GM23248 (cell line): Measurements from ENCODE around the gene ORC2. TPM values are rescaled to one million over a fixed set of nuclear protein-coding genes. Genes with fewer than 3 reads are reported as not detected.
A peak's percentile ranks its signal among the peaks of the same experiment; 100 is the strongest.

Source experiments
- DNase-seq: peaks from one replicate; pipeline ENCODE4 v3.0.0-alpha.2; 2015
- H2AFZ ChIP-seq: fragments of 200-600 bp; sonication (generic); 2 replicates; pipeline ENCODE4 v1.6.1; 2016; ENCODE audit warnings: antibody characterized with exemption
- H3F3A ChIP-seq: fragments of 200-600 bp; sonication (generic); 2 replicates; pipeline ENCODE4 v1.6.1; 2016; ENCODE audit warnings: mild to moderate bottlenecking, antibody characterized with exemption, mixed run types; ENCODE audit not compliant: insufficient read depth
- H3K27ac ChIP-seq: fragments of 200-600 bp; sonication (generic); 2 replicates; pipeline ENCODE4 v1.5.1; 2016; ENCODE audit warnings: mild to moderate bottlenecking
- H3K27me3 ChIP-seq: fragments of 200-600 bp; sonication (generic); replicated peaks from 2 replicates; pipeline ENCODE4 v1.6.1; 2016; ENCODE audit warnings: mild to moderate bottlenecking; ENCODE audit not compliant: insufficient read depth
- H3K36me3 ChIP-seq: fragments of 200-600 bp; sonication (generic); 2 replicates; pipeline ENCODE4 v1.6.1; 2016; ENCODE audit warnings: low read depth, mild to moderate bottlenecking
- H3K4me1 ChIP-seq: fragments of 200-600 bp; sonication (generic); 2 replicates; pipeline ENCODE4 v1.6.1; 2016; ENCODE audit warnings: mild to moderate bottlenecking; ENCODE audit not compliant: insufficient read depth
- H3K4me2 ChIP-seq: fragments of 200-600 bp; sonication (generic); one replicate; pipeline ENCODE4 v1.6.1; 2016; ENCODE audit warnings: mild to moderate bottlenecking; ENCODE audit not compliant: unreplicated experiment
- H3K4me3 ChIP-seq: fragments of 200-600 bp; sonication (generic); 2 replicates; pipeline ENCODE4 v1.5.1; 2016; ENCODE audit warnings: mild to moderate bottlenecking
- H3K79me2 ChIP-seq: fragments of 200-600 bp; sonication (generic); 2 replicates; pipeline ENCODE4 v1.6.1; 2016; ENCODE audit warnings: mild to moderate bottlenecking; ENCODE audit not compliant: insufficient read depth
- H3K9ac ChIP-seq: fragments of 200-600 bp; sonication (generic); 2 replicates; pipeline ENCODE4 v1.6.1; 2016; ENCODE audit warnings: mild to moderate bottlenecking
- H3K9me2 ChIP-seq: fragments of 200-600 bp; sonication (generic); 2 replicates; pipeline ENCODE4 v1.6.1; 2016; ENCODE audit warnings: mixed run types, mild to moderate bottlenecking, moderate library complexity; ENCODE audit not compliant: insufficient read depth
- H3K9me3 ChIP-seq: fragments of 200-600 bp; sonication (generic); one replicate; pipeline ENCODE4 v1.6.1; 2017; ENCODE audit warnings: low read depth
- H4K20me1 ChIP-seq: fragments of 200-600 bp; sonication (generic); 2 replicates; pipeline ENCODE4 v1.6.0; 2016; ENCODE audit not compliant: insufficient read depth
- EZH2 ChIP-seq: fragments of 200-600 bp; sonication (generic); IDR thresholded peaks from 2 replicates; pipeline ENCODE4 v1.6.1; 2018; ENCODE audit warnings: antibody characterized with exemption, mild to moderate bottlenecking; ENCODE audit not compliant: insufficient read depth, poor library complexity, severe bottlenecking
- EZH2phosphoT487 ChIP-seq: fragments of 200-600 bp; sonication (generic); IDR thresholded peaks from 2 replicates; pipeline ENCODE4 v1.6.1; 2018; ENCODE audit warnings: antibody characterized with exemption, moderate library complexity, mild to moderate bottlenecking, low read depth; ENCODE audit not compliant: insufficient read depth
- WGBS, 2 experiments: methylation state at CpG; one replicate each; pipeline ENCODE4 v1.1.6; 2015 to 2017; ENCODE audit warnings: low lambda C conversion rate in 2 of 2, low coverage in 1 of 2; ENCODE audit errors: missing lambda C conversion rate in 2 of 2; 5-methylcytosine and 5-hydroxymethylcytosine counted together
- in situ Hi-C: fragments of 300-500 bp; cut with MboI; formaldehyde crosslinking; loops from 2 replicates; pipeline ENCODE4 v1.15.0; 2020
- polyA plus RNA-seq: library from polyadenylated mRNA; unstranded; fragments of >200 nt; fragmentation: Nextera tagmentation; extraction: Ambion mirVana; gene quantifications from 2 replicates; pipeline ENCODE4 v1.2.1, GENCODE V29; 2016
- total RNA-seq: library from RNA; depleted of rRNA; stranded (reverse); fragments of >200 nt; shearing (Covaris generic); gene quantifications from 2 replicates; pipeline ENCODE4 v1.2.3, GENCODE V29; 2014

The ORC2 gene
- total and polyA plus RNA-seq, 2 experiments from 2014 or later = 5.4 to 8.8 TPM

GRCh38 chr2:200945395-200945729 is 18.1 kb downstream of the ORC2 start:
- Histone ChIP-seq H3K9me2 (no peaks in the 10 kb centered on the region), H3K27me3 (no peaks in the 10 kb centered on the region), H3K36me3 (peaks cover 27% of the 10 kb centered on the region), H3K4me1 (peaks cover 24% of the 10 kb centered on the region), H4K20me1 (no peaks in the 10 kb centered on the region), H3K4me2 (peak overlapping the region; percentile 23), H3F3A (peaks cover 33% of the 10 kb centered on the region), H3K9ac (peak overlapping the region; percentile 14; the same call in 1 of the 2 replicates), H3K4me3 (no peak overlapping the region), H3K27ac (peak overlapping the region; percentile 70), H2AFZ (no peak overlapping the region), H3K9me3 (no peaks in the 10 kb centered on the region), H3K79me2 (no peaks in the 10 kb centered on the region)
- 95 to 97% methylated on average over 4 of the region's 4 CpGs for WGBS, 2 experiments
- in situ Hi-C loops = no loop called here
- TF ChIP-seq EZH2phosphoT487 (no peak), EZH2 (no peak)
- no peak for DNase-seq

GRCh38 chr2:200944467-200945394 is 18.7 kb downstream of the ORC2 start:
- H2AFZ ChIP-seq = no peak overlapping the region
- peak overlapping the region; percentile 23 for H3K4me2 ChIP-seq

GRCh38 chr2:200943527-200944105 is 19.8 kb downstream of the ORC2 start:
- in situ Hi-C loops = no loop called here
- no peak for TF ChIP-seq EZH2
- no peak for TF ChIP-seq EZH2phosphoT487
- H3K27ac ChIP-seq = peak overlapping the region; percentile 70; the same call in 1 of the 2 replicates
- H3K79me2 ChIP-seq = no peaks in the 10 kb centered on the region
- WGBS, 2 experiments = 83 to 96% methylated on average over 1 of the region's 1 CpG
- H3K9me2 ChIP-seq = no peaks in the 10 kb centered on the region
- H4K20me1 ChIP-seq = no peaks in the 10 kb centered on the region
- no peak overlapping the region for H3K9ac ChIP-seq
- H3K36me3 ChIP-seq = peaks cover 37% of the 10 kb centered on the region
- H3K27me3 ChIP-seq = no peaks in the 10 kb centered on the region
- H3K4me1 ChIP-seq = peaks cover 24% of the 10 kb centered on the region
- DNase-seq = peak; percentile 30
- no peak overlapping the region for H2AFZ ChIP-seq
- H3K4me3 ChIP-seq = no peak overlapping the region
- peaks cover 33% of the 10 kb centered on the region for H3F3A ChIP-seq
- H3K9me3 ChIP-seq = no peaks in the 10 kb centered on the region
- H3K4me2 ChIP-seq = no peak overlapping the region

More at GRCh38 chr2:200944467-200945394, 18.7 kb downstream of the ORC2 start:
- H3K9me2 ChIP-seq = no peaks in the 10 kb centered on the region
- H3K27ac ChIP-seq = peak overlapping the region; percentile 70
- no peak for TF ChIP-seq EZH2phosphoT487
- no peak for TF ChIP-seq EZH2
- H3K79me2 ChIP-seq = no peaks in the 10 kb centered on the region
- in situ Hi-C loops = no loop called here
- H3K4me3 ChIP-seq = no peak overlapping the region
- 45 to 47% methylated on average over 12 of the region's 12 CpGs for WGBS, 2 experiments
- H4K20me1 ChIP-seq = no peaks in the 10 kb centered on the region
- peak; percentile 94 for DNase-seq
- peaks cover 33% of the 10 kb centered on the region for H3K36me3 ChIP-seq
- no peaks in the 10 kb centered on the region for H3K27me3 ChIP-seq
- H3K9ac ChIP-seq = peak overlapping the region; percentile 14; the same call in 1 of the 2 replicates
- H3K9me3 ChIP-seq = no peaks in the 10 kb centered on the region
- H3F3A ChIP-seq = peaks cover 33% of the 10 kb centered on the region
- H3K4me1 ChIP-seq = peaks cover 24% of the 10 kb centered on the region

- DNase-seq = no peak
- Histone ChIP-seq H3K27ac (no peak overlapping the region), H3F3A (peaks cover 8% of the 10 kb centered on the region), H3K36me3 (peaks cover 48% of the 10 kb centered on the region), H3K4me2 (no peak overlapping the region), H3K9me2 (no peaks in the 10 kb centered on the region), H3K4me1 (peaks cover 14% of the 10 kb centered on the region), H3K79me2 (no peaks in the 10 kb centered on the region), H3K27me3 (no peaks in the 10 kb centered on the region), H2AFZ (no peak overlapping the region), H3K9ac (no peak overlapping the region), H4K20me1 (no peaks in the 10 kb centered on the region), H3K9me3 (no peaks in the 10 kb centered on the region), H3K4me3 (no peak overlapping the region)
- no peak for TF ChIP-seq EZH2
- in situ Hi-C loops = no loop called here
- 100% methylated on average over 1 of the region's 1 CpG for WGBS, 2 experiments
These were observed 23.6 kb downstream of the ORC2 start for GRCh38 chr2:200939832-200940231.
